Mesenchymal stem cell (in vitro differentiated cells and primary cell): Measurements from ENCODE around the gene SLC25A26.

ENCODE experiments used
- DNase-seq: peaks from one replicate; pipeline ENCODE4 v3.0.0-alpha.2; 2013
- H2AFZ ChIP-seq: one replicate; pipeline ENCODE4 v1.6.1; 2013; ENCODE audit warnings: low read depth, mild to moderate bottlenecking, control low read depth, inconsistent platforms, low read length, moderate library complexity
- H2AK5ac ChIP-seq: 2 replicates; pipeline ENCODE4 v1.6.1; 2013; ENCODE audit warnings: low read length, moderate library complexity, mild to moderate bottlenecking, inconsistent platforms; ENCODE audit not compliant: severe bottlenecking
- H2BK120ac ChIP-seq: one replicate; pipeline ENCODE4 v1.6.1; 2013; ENCODE audit warnings: low read depth, mild to moderate bottlenecking, inconsistent platforms, low read length, moderate library complexity
- H2BK12ac ChIP-seq, 2 experiments: one replicate each; pipeline ENCODE4 v1.6.1; 2013; ENCODE audit warnings: inconsistent platforms in 2 of 2, low read length in 2 of 2, mild to moderate bottlenecking in 2 of 2, moderate library complexity in 2 of 2, control low read depth in 1 of 2
- H2BK15ac ChIP-seq: one replicate; pipeline ENCODE4 v1.6.1; 2013; ENCODE audit warnings: mild to moderate bottlenecking, low read depth, inconsistent platforms; ENCODE audit not compliant: poor library complexity, severe bottlenecking
- H2BK5ac ChIP-seq: 2 replicates; pipeline ENCODE4 v1.6.1; 2013; ENCODE audit warnings: low read depth, mild to moderate bottlenecking, low read length, control low read depth, inconsistent platforms; ENCODE audit not compliant: poor library complexity, severe bottlenecking
- H3K14ac ChIP-seq, 2 experiments: one replicate each; pipeline ENCODE4 v1.6.1; 2013; ENCODE audit warnings: inconsistent platforms in 2 of 2, low read length in 2 of 2, control low read depth in 1 of 2, mild to moderate bottlenecking in 1 of 2, moderate library complexity in 1 of 2
- H3K18ac ChIP-seq, 2 experiments: one replicate each; pipeline ENCODE4 v1.6.1; 2013; ENCODE audit warnings: inconsistent platforms in 2 of 2, low read length in 2 of 2, control low read depth in 1 of 2, low read depth in 1 of 2, mild to moderate bottlenecking in 1 of 2
- H3K23ac ChIP-seq, 2 experiments: one replicate each; pipeline ENCODE4 v1.6.1; 2013; ENCODE audit warnings: inconsistent platforms in 2 of 2, low read length in 2 of 2, mild to moderate bottlenecking in 2 of 2, moderate library complexity in 2 of 2, control low read depth in 1 of 2
- H3K27ac ChIP-seq: 2 replicates; pipeline ENCODE4 v1.5.1; 2013; ENCODE audit warnings: mild to moderate bottlenecking, moderate library complexity, low read length, control low read depth, inconsistent platforms; ENCODE audit not compliant: poor library complexity, severe bottlenecking
- H3K27me3 ChIP-seq, 2 experiments: 2 replicates each; pipeline versions ENCODE4 v1.6.1 to v1.7.0; 2013; ENCODE audit warnings: low read length in 2 of 2, mild to moderate bottlenecking in 2 of 2, moderate library complexity in 2 of 2, control low read depth in 1 of 2, inconsistent platforms in 1 of 2; ENCODE audit not compliant: control insufficient read depth in 1 of 2, insufficient read depth in 1 of 2
- H3K36me3 ChIP-seq, 2 experiments: 2 replicates each; pipeline versions ENCODE4 v1.6.1 to v1.7.0; 2013; ENCODE audit warnings: low read length in 2 of 2, control low read depth in 1 of 2, inconsistent platforms in 1 of 2, low read depth in 1 of 2, mild to moderate bottlenecking in 1 of 2; ENCODE audit not compliant: insufficient read depth in 2 of 2, control insufficient read depth in 1 of 2
- H3K4ac ChIP-seq, 2 experiments: one replicate each; pipeline ENCODE4 v1.6.1; 2013; ENCODE audit warnings: inconsistent platforms in 2 of 2, low read length in 2 of 2, mild to moderate bottlenecking in 2 of 2, moderate library complexity in 2 of 2, control low read depth in 1 of 2, low read depth in 1 of 2
- H3K4me1 ChIP-seq: 2 replicates; pipeline ENCODE4 v1.6.1; 2013; ENCODE audit warnings: low read depth, low read length, control low read depth; ENCODE audit not compliant: control insufficient read depth, insufficient read depth
- H3K4me2 ChIP-seq: 2 replicates; pipeline ENCODE4 v1.6.1; 2013; ENCODE audit warnings: low read length, mild to moderate bottlenecking, inconsistent platforms; ENCODE audit not compliant: poor library complexity, severe bottlenecking
- H3K4me3 ChIP-seq, 2 experiments: 2 replicates each; pipeline versions ENCODE4 v1.5.1 to v1.7.0; 2013; ENCODE audit warnings: low read length in 2 of 2, mild to moderate bottlenecking in 2 of 2, control low read depth in 1 of 2, low read depth in 1 of 2; ENCODE audit not compliant: insufficient read depth in 1 of 2
- H3K79me1 ChIP-seq: replicated peaks from 2 replicates; pipeline ENCODE4 v1.6.1; 2013; ENCODE audit warnings: mild to moderate bottlenecking, control low read depth, low read length, inconsistent platforms; ENCODE audit not compliant: poor library complexity, severe bottlenecking
- H3K9ac ChIP-seq: 2 replicates; pipeline ENCODE4 v1.7.0; 2013; ENCODE audit warnings: mild to moderate bottlenecking, low read length, moderate library complexity
- H3K9me3 ChIP-seq: 2 replicates; pipeline ENCODE4 v1.7.0; 2013; ENCODE audit warnings: mild to moderate bottlenecking, low read length; ENCODE audit not compliant: control insufficient read depth
- H4K8ac ChIP-seq: one replicate; pipeline ENCODE4 v1.6.1; 2013; ENCODE audit warnings: inconsistent platforms, mild to moderate bottlenecking, low read length, moderate library complexity
- H4K91ac ChIP-seq: one replicate; pipeline ENCODE4 v1.6.1; 2013; ENCODE audit warnings: mild to moderate bottlenecking, low read length, inconsistent platforms
- WGBS: methylation state at CpG from one replicate; pipeline ENCODE4 v1.1.7; 2013; ENCODE audit warnings: mixed read lengths; 5-methylcytosine and 5-hydroxymethylcytosine counted together

Gene SLC25A26

GRCh38 chr3:66344848-66345578 lies 124.2 kb downstream of the SLC25A26 start:
- H3K23ac ChIP-seq: no peak overlapping the region
- no peak for DNase-seq

GRCh38 chr3:66348704-66349103 lies 127.9 kb downstream of the SLC25A26 start:
- no peak overlapping the region for H3K23ac ChIP-seq
- no peak overlapping the region for H4K91ac ChIP-seq
- DNase-seq: no peak
- no peak overlapping the region for H3K4me2 ChIP-seq
- H3K4ac ChIP-seq: no peak overlapping the region
- H3K4me3 ChIP-seq: no peak overlapping the region
- no peak overlapping the region for H3K18ac ChIP-seq
- WGBS: 88% methylated on average over 3 of the region's 3 CpGs
- no peaks in the 10 kb centered on the region for H3K9me3 ChIP-seq
- no peak overlapping the region for H2AK5ac ChIP-seq
- no peak overlapping the region for H2BK120ac ChIP-seq
- H3K79me1 ChIP-seq: peaks cover 5% of the 10 kb centered on the region
- no peak overlapping the region for H4K8ac ChIP-seq
- H2BK12ac ChIP-seq: no peak overlapping the region
- no peak overlapping the region for H2BK15ac ChIP-seq
- H3K27me3 ChIP-seq: no peaks in the 10 kb centered on the region
- H2BK5ac ChIP-seq: no peak overlapping the region
- H3K36me3 ChIP-seq: peaks cover 0 to 3% of the 10 kb centered on the region in 2 experiments
- H3K27ac ChIP-seq: no peak overlapping the region
- peaks cover 6% of the 10 kb centered on the region for H3K4me1 ChIP-seq
- H3K9ac ChIP-seq: no peak overlapping the region
- no peak overlapping the region for H3K14ac ChIP-seq
- H2AFZ ChIP-seq: no peak overlapping the region

More at GRCh38 chr3:66344848-66345578, 124.2 kb downstream of the SLC25A26 start:
- Histone ChIP-seq H2BK5ac (no peak overlapping the region), H3K9ac (no peak overlapping the region), H3K27me3 (no peaks in the 10 kb centered on the region), H3K27ac (no peak overlapping the region), H3K14ac (no peak overlapping the region), H3K36me3 (peaks cover 0 to 3% of the 10 kb centered on the region in 2 experiments), H3K4me2 (no peak overlapping the region), H3K4me3 (no peak overlapping the region), H2BK12ac (no peak overlapping the region), H3K4me1 (peaks cover 2% of the 10 kb centered on the region), H2AK5ac (no peak overlapping the region), H2BK15ac (no peak overlapping the region), H4K8ac (no peak overlapping the region), H2AFZ (no peak overlapping the region), H3K4ac (no peak overlapping the region), H3K18ac (no peak overlapping the region), H4K91ac (no peak overlapping the region), H2BK120ac (no peak overlapping the region), H3K9me3 (no peaks in the 10 kb centered on the region), H3K79me1 (peaks cover 3% of the 10 kb centered on the region)
- 86% methylated on average over 8 of the region's 8 CpGs for WGBS

DNA sequence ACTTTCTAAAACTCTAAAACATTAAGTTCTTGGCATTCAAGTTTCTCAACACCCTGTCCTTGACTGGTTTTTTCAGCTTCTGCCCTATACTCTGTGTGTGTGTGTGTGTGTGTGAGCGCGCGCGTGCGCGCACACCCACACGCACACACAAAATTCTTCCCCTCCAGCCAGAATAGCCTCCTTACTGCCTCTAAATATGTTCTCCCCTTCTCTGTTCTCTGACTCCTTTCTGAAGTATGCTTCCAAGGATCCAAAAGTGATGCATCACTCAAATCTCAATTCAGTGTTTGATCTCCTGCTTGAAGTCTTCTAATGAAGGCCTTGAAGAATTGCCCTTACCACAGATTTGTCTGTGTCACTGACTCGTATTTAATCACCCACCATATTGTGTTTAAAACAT lies 129.8 kb downstream of the SLC25A26 start:
- Histone ChIP-seq H3K9me3 (no peaks in the 10 kb centered on the region), H2BK120ac (no peak overlapping the region), H3K4me3 (no peak overlapping the region), H2BK12ac (no peak overlapping the region), H3K36me3 (peaks cover 0 to 3% of the 10 kb centered on the region in 2 experiments), H3K4me1 (peaks cover 4% of the 10 kb centered on the region), H3K27me3 (no peaks in the 10 kb centered on the region), H3K18ac (no peak overlapping the region), H3K4ac (no peak overlapping the region), H3K9ac (no peak overlapping the region), H2BK15ac (no peak overlapping the region), H2AK5ac (peak overlapping the region; percentile 53), H3K23ac (no peak overlapping the region), H4K91ac (no peak overlapping the region), H3K27ac (no peak overlapping the region), H2AFZ (no peak overlapping the region), H3K4me2 (no peak overlapping the region), H3K79me1 (peaks cover 1% of the 10 kb centered on the region), H4K8ac (no peak overlapping the region), H3K14ac (no peak overlapping the region), H2BK5ac (no peak overlapping the region)
- DNase-seq: no peak
- 100% methylated on average over 1 of the region's 8 CpGs for WGBS

- no peak overlapping the region for H2BK5ac ChIP-seq
Observed at GRCh38 chr3:66353039-66353438, 132.2 kb downstream of the SLC25A26 start.

More at GRCh38 chr3:66353039-66353438, 132.2 kb downstream of the SLC25A26 start:
- Histone ChIP-seq H2BK12ac (no peak overlapping the region), H3K36me3 (no peaks in the 10 kb centered on the region), H3K18ac (no peak overlapping the region), H2BK15ac (no peak overlapping the region), H3K14ac (no peak overlapping the region), H4K91ac (no peak overlapping the region), H3K4me1 (peaks cover 4% of the 10 kb centered on the region), H3K4me2 (no peak overlapping the region), H3K4ac (no peak overlapping the region), H3K23ac (no peak overlapping the region), H3K79me1 (peaks cover 1% of the 10 kb centered on the region), H3K4me3 (no peak overlapping the region), H3K9ac (no peak overlapping the region), H3K27me3 (no peaks in the 10 kb centered on the region), H2AFZ (no peak overlapping the region), H2AK5ac (peak overlapping the region; percentile 62), H4K8ac (no peak overlapping the region), H3K27ac (peak overlapping the region; percentile 60), H2BK120ac (no peak overlapping the region), H3K9me3 (no peaks in the 10 kb centered on the region)
- no peak for DNase-seq
- WGBS: 98% methylated on average over 3 of the region's 3 CpGs
